A673 (cell line): ENCODE measurements around the gene CMTM2. TPM values are rescaled to one million over a fixed set of nuclear protein-coding genes. Genes with fewer than 3 reads are reported as not detected.

Source experiments
- BruUV-seq: library from RNA; stranded (reverse); fragments of 400-500 nt; replicated peaks from 2 replicates; lab custom pipeline; 2021; lab: Mats Ljungman, UMichigan
- CTCF ChIA-PET: fragments of 300-600 bp; sonication (Branson Sonifier 250); formaldehyde crosslinking; loops from one replicate; lab custom pipeline; 2022; ENCODE audit warnings: antibody characterized with exemption; lab: Charles Lee
- POLR2A ChIA-PET: fragments of 300-600 bp; sonication (Branson Sonifier 250); formaldehyde crosslinking; loops from one replicate; lab custom pipeline; 2022; ENCODE audit warnings: antibody characterized with exemption; ENCODE audit not compliant: low non-redundant PET; lab: Charles Lee
- DNase-seq: peaks from one replicate; pipeline ENCODE4 v3.0.0-alpha.2; 2015; ENCODE audit warnings: low spot score
- H3K27ac ChIP-seq: fragments of 200-600 bp; sonication (generic); 2 replicates; pipeline ENCODE4 v1.5.1; 2016; ENCODE audit warnings: mixed run types, low read depth, mild to moderate bottlenecking, mixed read lengths, antibody characterized with exemption, low read length; ENCODE audit not compliant: poor library complexity, severe bottlenecking
- H3K27me3 ChIP-seq: fragments of 200-600 bp; sonication (generic); replicated peaks from 2 replicates; pipeline ENCODE4 v1.6.1; 2017; ENCODE audit warnings: mixed run types, low read depth, mild to moderate bottlenecking, mixed read lengths, antibody characterized with exemption, low read length; ENCODE audit not compliant: insufficient read depth, poor library complexity
- H3K36me3 ChIP-seq: fragments of 200-600 bp; sonication (generic); 2 replicates; pipeline ENCODE4 v1.6.1; 2016; ENCODE audit warnings: mixed run types, mild to moderate bottlenecking, mixed read lengths, antibody characterized with exemption, low read length; ENCODE audit not compliant: insufficient read depth, poor library complexity, severe bottlenecking
- H3K4me1 ChIP-seq: fragments of 200-600 bp; sonication (generic); 2 replicates; pipeline ENCODE4 v1.6.1; 2017; ENCODE audit warnings: mixed run types, mild to moderate bottlenecking, mixed read lengths, antibody characterized with exemption, low read length; ENCODE audit not compliant: insufficient read depth, poor library complexity, severe bottlenecking
- H3K4me3 ChIP-seq: fragments of 200-600 bp; sonication (generic); 2 replicates; pipeline ENCODE4 v1.5.1; 2016; ENCODE audit warnings: low read depth, mixed run types, mild to moderate bottlenecking, mixed read lengths, low read length; ENCODE audit not compliant: poor library complexity, severe bottlenecking
- H3K9me3 ChIP-seq: fragments of 200-600 bp; sonication (generic); 2 replicates; pipeline ENCODE4 v1.6.1; 2016; ENCODE audit warnings: mixed run types, low read depth, mild to moderate bottlenecking, mixed read lengths, antibody characterized with exemption, low read length; ENCODE audit not compliant: poor library complexity, severe bottlenecking
- CTCF ChIP-seq: fragments of 300-800, 200-600 bp; sonication (generic); conservative IDR thresholded peaks from 2 replicates; pipeline ENCODE4 v1.5.1; 2017; ENCODE audit warnings: low read depth, mild to moderate bottlenecking, antibody characterized with exemption, low read length, moderate library complexity, mixed read lengths
- EZH2 ChIP-seq: fragments of 200-600 bp; sonication (generic); IDR thresholded peaks from 2 replicates; pipeline ENCODE4 v1.6.1; 2017; ENCODE audit warnings: borderline replicate concordance, low read depth, mild to moderate bottlenecking, mixed read lengths, antibody characterized with exemption, low read length; ENCODE audit not compliant: poor library complexity, severe bottlenecking
- intact Hi-C: fragments of 100-400 bp; cut with micrococcal nuclease; formaldehyde crosslinking; loops from one replicate; pipeline ENCODE4 v1.10.0; 2022; ENCODE audit not compliant: unreplicated experiment
- total RNA-seq: library from RNA; stranded (reverse); gene quantifications from 2 replicates; pipeline ENCODE4 v1.2.3, GENCODE V29; 2021

The CMTM2 gene
- total RNA-seq, 1 experiment from 2014 or later: not detected

GRCh38 chr16:66551348-66551759, 27.9 kb upstream of the CMTM2 start:
- Histone ChIP-seq H3K27me3 (no peaks in the 10 kb centered on the region), H3K9me3 (no peaks in the 10 kb centered on the region), H3K36me3 (no peaks in the 10 kb centered on the region), H3K4me1 (peaks cover 19% of the 10 kb centered on the region), H3K27ac (no peak overlapping the region), H3K4me3 (no peak overlapping the region)
- intact Hi-C loops: no loop called here
- ChIA-PET POLR2A (no interaction called here), CTCF (no interaction called here)
- DNase-seq: peak; percentile 78
- no TSS peak for BruUV-seq
- TF ChIP-seq EZH2 (no peak), CTCF (peak; percentile 49)

GRCh38 chr16:66551788-66552285, 27.4 kb upstream of the CMTM2 start:
- Histone ChIP-seq H3K4me3 (peak overlapping the region; percentile 42), H3K36me3 (no peaks in the 10 kb centered on the region), H3K4me1 (peaks cover 19% of the 10 kb centered on the region), H3K27me3 (no peaks in the 10 kb centered on the region), H3K27ac (peak overlapping the region; percentile 76), H3K9me3 (no peaks in the 10 kb centered on the region)
- ChIA-PET POLR2A (no interaction called here), CTCF (no interaction called here)
- intact Hi-C loops: no loop called here
- DNase-seq: no peak
- TSS peak; percentile 33 for BruUV-seq
- TF ChIP-seq EZH2: no peak
- TF ChIP-seq CTCF: no peak

DNA sequence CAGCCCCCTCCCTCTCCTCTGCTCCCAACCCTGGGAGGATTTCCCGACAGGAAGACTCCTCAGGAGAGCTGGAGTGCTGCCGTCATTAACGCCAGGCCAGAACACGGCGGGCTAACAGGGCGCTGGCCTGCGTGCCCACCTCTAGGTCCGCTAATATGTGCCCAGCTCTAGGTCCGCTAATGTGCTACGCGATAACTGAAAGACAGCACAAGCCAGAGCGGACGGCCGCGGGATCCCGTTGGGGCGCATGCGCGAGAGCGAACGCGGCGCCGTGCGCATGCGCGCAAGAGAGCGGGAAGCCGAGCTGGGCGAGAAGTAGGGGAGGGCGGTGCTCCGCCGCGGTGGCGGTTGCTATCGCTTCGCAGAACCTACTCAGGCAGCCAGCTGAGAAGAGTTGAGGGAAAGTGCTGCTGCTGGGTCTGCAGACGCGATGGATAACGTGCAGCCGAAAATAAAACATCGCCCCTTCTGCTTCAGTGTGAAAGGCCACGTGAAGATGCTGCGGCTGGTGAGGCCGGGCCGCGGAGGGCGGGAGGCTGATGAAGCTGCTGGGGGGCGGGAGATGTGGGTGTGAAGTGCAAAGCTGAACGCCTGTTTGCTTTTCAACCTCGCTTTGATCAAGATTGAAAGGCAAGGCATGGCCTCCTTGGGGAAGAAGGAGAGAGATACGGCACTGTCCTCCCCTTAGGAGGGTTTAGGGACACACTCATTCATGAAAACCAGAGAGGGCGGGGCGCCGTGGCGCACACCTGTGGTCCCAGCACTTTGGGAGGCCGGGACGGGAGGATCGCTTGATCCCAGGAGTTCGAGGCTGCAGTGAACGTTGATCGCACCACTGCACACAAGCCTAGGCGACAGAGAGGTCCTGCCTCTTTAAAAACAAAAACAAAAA, 26.7 kb upstream of the CMTM2 start, which contains the start of gene CKLF:
Gene CKLF (plus strand): TSS at position 291 of the 892 bp plus-strand sequence. CDS start 140 bp downstream, at position 431.
- no peaks in the 10 kb centered on the region for H3K27me3 ChIP-seq
- TF ChIP-seq EZH2 (no peak), CTCF (no peak)
- H3K9me3 ChIP-seq: no peaks in the 10 kb centered on the region
- no peaks in the 10 kb centered on the region for H3K36me3 ChIP-seq
- ChIA-PET CTCF (no interaction called here), POLR2A (no interaction called here)
- H3K4me1 ChIP-seq: peaks cover 19% of the 10 kb centered on the region
- BruUV-seq: TSS peak; percentile 36
- DNase-seq: peak; percentile 91
- intact Hi-C loops: no loop called here
- peak within 1 kb of the TSS; percentile 76 for H3K27ac ChIP-seq
- H3K4me3 ChIP-seq: peak within 1 kb of the TSS; percentile 42
